ENCODE results near the gene KDM8. TPM values are rescaled to one million over a fixed set of nuclear protein-coding genes. Genes with fewer than 3 reads are reported as not detected.

The KDM8 gene
- total RNA-seq, 1 experiment from 2014 or later: 7.9 TPM

DNA sequence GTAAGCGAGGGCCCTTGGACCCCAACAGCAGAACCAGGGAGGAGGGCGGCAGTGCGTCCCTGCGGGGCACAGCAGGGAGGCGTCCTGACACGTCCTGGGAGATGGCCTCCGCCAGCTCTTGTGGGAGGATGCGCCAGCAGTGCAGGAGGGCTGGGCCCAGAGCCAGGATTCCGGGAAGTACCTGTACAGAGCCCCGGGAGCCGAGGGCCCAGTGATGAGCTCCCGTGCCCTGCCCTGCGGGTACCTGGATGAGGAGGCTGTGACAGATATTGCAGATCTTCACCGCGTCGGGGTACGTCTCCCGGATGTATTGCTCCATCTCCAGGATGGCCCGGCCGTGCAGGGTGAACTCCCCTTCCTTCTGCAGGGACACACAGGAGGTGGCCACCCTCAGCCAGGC is 23.1 kb downstream of the KDM8 start:
- Histone ChIP-seq H3K27me3 (ENCODE audit: control insufficient read depth, insufficient read depth, low read length) (no peaks in the 10 kb centered on the region), H3K27ac (ENCODE audit: low read length) (no peak overlapping the region), H3K9me3 (ENCODE audit: control insufficient read depth, insufficient read depth, low read depth, low read length) (no peaks in the 10 kb centered on the region), H3K36me3 (ENCODE audit: control insufficient read depth, insufficient read depth, low read length) (no peaks in the 10 kb centered on the region), H3K4me3 (ENCODE audit: low read depth in 2 of 2, low read length in 2 of 2) (no peak overlapping the region), H3K4me1 (ENCODE audit: control insufficient read depth, insufficient read depth, low read length) (no peaks in the 10 kb centered on the region)
- CTCF ChIA-PET: no interaction called here
- ATAC-seq (no peak), DNase-seq (ENCODE audit: low read depth, low spot score) (no peak)
- in situ Hi-C loops (cut with HindIII; ENCODE audit: low pct_unique_long_range_greater_than_20kb, low sequenced_read_pairs): no loop called here
- no peak for TF ChIP-seq POLR2AphosphoS5 (IDR thresholded peaks at IDR 0.05; ENCODE audit: low read depth, low read length)
- no peak for TF ChIP-seq TCF7L2 (IDR thresholded peaks at IDR 0.05; ENCODE audit: low read depth, low read length)
- TF ChIP-seq CTCF (IDR thresholded peaks at IDR 0.05): no peak
- TF ChIP-seq SIN3A (IDR thresholded peaks at IDR 0.05; ENCODE audit: borderline replicate concordance, insufficient read depth, low read depth, low read length): no peak
- TF ChIP-seq REST (IDR thresholded peaks at IDR 0.05; ENCODE audit: insufficient read depth in 1 of 2, low read depth in 2 of 2, low read length in 1 of 2): no peak
- intact Hi-C loops (cut with micrococcal nuclease; ENCODE audit: unreplicated experiment): no loop called here
- POLR2A ChIA-PET: no interaction called here
- no TSS peak for BruUV-seq (replicated peaks)

GRCh38 chr16:27226976-27227705 is 23.8 kb downstream of the KDM8 start:
- H3K4me1 ChIP-seq (ENCODE audit: control insufficient read depth, insufficient read depth, low read length): no peaks in the 10 kb centered on the region
- CTCF ChIA-PET: no interaction called here
- no peak overlapping the region for H3K4me3 ChIP-seq (ENCODE audit: low read depth in 2 of 2, low read length in 2 of 2)
- no peak for TF ChIP-seq CTCF (IDR thresholded peaks at IDR 0.05)
- no peak for TF ChIP-seq TCF7L2 (IDR thresholded peaks at IDR 0.05; ENCODE audit: low read depth, low read length)
- no peak for TF ChIP-seq REST (IDR thresholded peaks at IDR 0.05; ENCODE audit: insufficient read depth in 1 of 2, low read depth in 2 of 2, low read length in 1 of 2)
- TF ChIP-seq POLR2AphosphoS5 (IDR thresholded peaks at IDR 0.05; ENCODE audit: low read depth, low read length): no peak
- TF ChIP-seq SIN3A (IDR thresholded peaks at IDR 0.05; ENCODE audit: borderline replicate concordance, insufficient read depth, low read depth, low read length): no peak
- ATAC-seq (no peak), DNase-seq (ENCODE audit: low read depth, low spot score) (no peak)
- in situ Hi-C loops (cut with HindIII; ENCODE audit: low pct_unique_long_range_greater_than_20kb, low sequenced_read_pairs): no loop called here
- intact Hi-C loops (cut with micrococcal nuclease; ENCODE audit: unreplicated experiment): no loop called here
- no peaks in the 10 kb centered on the region for H3K9me3 ChIP-seq (ENCODE audit: control insufficient read depth, insufficient read depth, low read depth, low read length)
- no peak overlapping the region for H3K27ac ChIP-seq (ENCODE audit: low read length)
- H3K36me3 ChIP-seq (ENCODE audit: control insufficient read depth, insufficient read depth, low read length): no peaks in the 10 kb centered on the region
- no peaks in the 10 kb centered on the region for H3K27me3 ChIP-seq (ENCODE audit: control insufficient read depth, insufficient read depth, low read length)
- POLR2A ChIA-PET: no interaction called here
- BruUV-seq (replicated peaks): no TSS peak

Data from Panc1 (cell line).